GM12891 (cell line): Measurements from ENCODE around the gene SPTLC2.

Source experiments
- POLR2A ChIP-seq: IDR thresholded peaks from 2 replicates; pipeline ENCODE4 v1.6.1; 2011; ENCODE audit warnings: low read depth, low read length, control low read depth
- SPI1 ChIP-seq: IDR thresholded peaks from 2 replicates; pipeline ENCODE4 v1.6.1; 2011; ENCODE audit warnings: low read depth, low read length, control low read depth

DNA sequence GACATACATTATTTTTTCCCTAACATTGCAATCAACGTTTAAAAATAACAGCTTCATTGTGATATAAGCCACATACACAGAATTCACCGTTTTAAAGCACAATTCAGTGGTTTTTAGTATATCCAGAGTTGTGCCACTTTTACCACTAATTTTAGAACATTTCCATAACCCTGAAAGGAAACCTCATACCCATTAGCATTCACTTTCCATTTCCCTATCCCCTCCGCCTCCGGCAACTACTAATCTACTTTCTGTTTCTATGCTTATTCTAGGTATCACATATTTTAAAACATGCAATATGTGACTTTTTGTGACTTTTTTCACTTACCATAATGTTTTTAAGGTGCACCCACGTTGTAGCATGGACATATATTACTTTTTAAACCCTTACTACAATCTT is 62.2 kb downstream of the SPTLC2 start:
- no peak for TF ChIP-seq POLR2A
- 0 out of 2 replicates have a peak, but pooled peaks have one; percentile 12 for TF ChIP-seq SPI1
